ENCODE data around the gene PHLDA2.

Gene PHLDA2

DNA sequence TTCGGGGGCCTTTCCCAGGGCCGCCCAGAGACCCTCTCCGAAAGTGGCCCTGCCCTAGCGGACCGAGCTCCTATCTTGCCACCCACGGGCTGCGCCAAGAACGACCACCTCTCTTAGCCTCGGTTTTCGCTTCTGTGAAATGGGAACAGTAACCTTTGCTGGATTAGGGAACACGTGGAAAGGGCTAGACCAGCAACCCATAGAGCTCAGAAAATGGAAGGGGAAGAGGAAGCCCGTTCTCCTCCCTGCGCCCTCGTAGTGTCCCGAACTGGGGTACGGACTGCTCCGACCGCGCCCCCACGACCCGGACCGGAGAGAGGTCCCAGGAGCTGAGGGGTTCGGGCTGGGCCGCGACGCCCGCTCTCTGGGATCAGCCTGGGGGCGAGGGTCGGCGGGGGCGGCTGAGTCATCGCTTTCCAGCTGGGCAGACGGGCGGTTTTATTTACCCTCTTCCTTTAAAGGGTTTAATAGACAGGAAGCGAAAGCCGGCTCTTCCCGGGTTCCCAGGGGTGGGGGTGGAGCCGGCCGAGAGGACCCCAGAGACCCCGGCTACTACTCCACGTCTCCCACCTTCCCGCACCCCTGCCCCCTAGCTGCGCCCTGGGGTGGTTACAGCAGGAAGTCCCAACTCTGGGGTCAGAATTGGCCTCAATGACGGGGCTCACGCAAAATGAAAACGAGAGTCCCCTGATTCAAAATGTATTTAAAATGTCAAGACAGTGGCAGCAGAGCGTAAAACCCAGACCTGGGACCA lies 907 bp upstream of the PHLDA2 start:
- DNase-seq (ENCODE audit: low read depth): no peak

DNA sequence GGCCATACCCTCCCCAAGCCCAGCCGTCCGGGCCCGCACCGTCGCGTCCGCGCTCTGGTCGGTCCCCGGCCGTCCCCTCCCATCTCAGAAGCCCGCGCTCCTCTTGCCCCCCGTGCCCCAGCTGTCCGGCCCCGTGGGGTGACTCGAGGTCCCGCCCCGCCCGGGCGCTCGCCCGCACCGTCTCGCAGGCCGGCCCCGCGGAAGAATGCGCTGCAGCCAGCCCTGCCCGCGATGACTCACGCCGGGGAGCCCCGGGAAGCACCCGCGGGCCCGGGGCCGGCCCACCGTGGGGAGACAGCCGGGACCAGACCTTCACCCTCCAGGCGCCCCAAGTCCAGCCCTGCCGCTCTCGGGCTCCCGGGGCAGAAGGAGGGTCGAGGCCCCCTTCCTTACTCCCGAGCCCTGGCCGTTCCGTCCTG lies 320 bp upstream of the PHLDA2 start:
- peak; percentile 81 for DNase-seq (ENCODE audit: low read depth)

DNA sequence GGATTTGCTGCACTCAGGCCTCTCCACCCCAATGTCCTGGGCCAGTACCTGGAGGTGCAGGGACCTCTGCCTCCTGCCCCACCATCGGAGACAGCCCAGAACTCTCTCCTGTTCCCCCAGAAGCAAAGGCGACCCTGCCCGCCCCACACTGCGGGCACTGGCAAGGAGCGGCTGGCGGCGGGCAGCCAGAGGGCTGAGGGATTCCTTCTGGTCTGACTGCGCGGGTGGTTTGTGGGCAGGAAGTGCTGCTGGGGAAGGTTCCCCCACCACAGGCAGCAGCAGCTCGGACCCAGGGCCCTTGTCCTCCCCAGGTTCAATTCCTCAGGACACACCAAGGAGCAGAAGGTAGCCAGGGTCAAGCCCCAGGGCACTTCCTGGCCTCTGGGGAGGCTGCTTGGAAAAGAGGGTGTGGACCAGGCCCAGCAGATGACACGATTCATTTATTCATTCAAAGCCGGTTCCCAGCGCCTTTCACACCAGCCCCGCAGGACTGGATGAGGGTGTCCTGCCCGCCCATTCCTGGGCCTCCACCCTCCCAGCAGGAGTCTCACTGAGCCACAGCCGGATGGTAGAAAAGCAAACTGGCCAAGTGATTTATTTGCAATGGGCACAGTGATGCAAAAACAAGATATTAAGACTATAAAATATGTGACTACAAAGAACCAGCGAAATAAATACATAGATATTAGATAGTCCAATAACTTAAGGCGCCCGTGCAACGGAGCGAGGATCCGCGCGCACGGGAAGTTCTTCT lies 1.2 kb downstream of the PHLDA2 start:
- peak; percentile 34 for DNase-seq (ENCODE audit: low read depth)

DNA sequence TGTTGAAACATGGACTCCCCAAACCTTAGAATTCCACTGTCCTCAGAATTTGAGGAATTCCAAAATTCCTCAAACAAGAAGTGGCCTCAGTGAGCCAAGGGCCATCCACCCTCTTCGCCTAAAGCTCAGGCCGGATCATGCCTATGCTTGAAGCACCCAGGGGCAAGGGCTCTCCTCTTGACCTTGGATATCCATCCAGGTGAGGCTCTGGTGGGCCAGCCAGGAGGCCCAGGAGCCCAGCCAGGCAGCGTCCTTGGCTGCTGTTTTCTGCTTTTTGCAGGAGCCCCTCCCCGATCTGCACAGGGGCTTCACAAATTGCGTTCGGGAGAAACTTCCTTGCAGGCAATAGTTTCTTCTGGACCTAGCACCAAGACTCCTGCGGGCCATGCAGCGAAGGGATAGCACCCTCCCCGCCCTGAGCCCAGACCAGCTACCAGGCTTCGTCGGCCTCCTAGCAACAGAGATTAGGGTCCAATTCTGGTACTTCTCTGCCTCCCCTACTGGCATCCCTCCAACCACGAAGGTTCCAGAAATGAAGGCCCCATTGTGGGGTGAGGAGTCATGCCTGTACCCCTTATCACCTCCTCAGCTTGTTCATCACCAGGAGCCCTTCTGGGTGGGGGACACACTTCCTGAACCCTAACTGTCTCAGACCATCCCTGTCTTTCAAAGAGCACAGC lies 2.0 kb downstream of the PHLDA2 start:
- DNase-seq (ENCODE audit: low read depth): no peak

DNA sequence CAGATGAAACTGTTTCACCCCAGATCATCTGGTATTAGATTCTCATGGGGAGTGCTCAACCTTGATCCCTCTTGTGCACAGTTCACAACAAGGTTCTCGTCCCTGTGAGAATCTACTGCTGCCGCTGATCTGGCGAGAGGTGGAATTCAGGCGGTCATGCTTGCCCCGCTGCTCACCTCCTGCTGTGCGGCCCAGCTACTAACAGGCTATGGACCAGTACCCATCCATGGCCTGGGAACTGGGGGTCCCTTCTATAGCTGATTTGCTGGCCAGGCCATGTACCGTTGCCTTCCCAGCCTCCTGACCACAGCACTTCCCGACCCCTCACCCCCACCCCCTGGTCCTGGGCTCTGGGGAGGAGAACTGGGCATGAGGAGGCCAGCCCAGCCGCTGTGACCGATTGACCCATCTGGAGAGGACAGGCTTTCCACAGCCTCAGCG lies 2.6 kb downstream of the PHLDA2 start:
- DNase-seq (ENCODE audit: low read depth): no peak

DNA sequence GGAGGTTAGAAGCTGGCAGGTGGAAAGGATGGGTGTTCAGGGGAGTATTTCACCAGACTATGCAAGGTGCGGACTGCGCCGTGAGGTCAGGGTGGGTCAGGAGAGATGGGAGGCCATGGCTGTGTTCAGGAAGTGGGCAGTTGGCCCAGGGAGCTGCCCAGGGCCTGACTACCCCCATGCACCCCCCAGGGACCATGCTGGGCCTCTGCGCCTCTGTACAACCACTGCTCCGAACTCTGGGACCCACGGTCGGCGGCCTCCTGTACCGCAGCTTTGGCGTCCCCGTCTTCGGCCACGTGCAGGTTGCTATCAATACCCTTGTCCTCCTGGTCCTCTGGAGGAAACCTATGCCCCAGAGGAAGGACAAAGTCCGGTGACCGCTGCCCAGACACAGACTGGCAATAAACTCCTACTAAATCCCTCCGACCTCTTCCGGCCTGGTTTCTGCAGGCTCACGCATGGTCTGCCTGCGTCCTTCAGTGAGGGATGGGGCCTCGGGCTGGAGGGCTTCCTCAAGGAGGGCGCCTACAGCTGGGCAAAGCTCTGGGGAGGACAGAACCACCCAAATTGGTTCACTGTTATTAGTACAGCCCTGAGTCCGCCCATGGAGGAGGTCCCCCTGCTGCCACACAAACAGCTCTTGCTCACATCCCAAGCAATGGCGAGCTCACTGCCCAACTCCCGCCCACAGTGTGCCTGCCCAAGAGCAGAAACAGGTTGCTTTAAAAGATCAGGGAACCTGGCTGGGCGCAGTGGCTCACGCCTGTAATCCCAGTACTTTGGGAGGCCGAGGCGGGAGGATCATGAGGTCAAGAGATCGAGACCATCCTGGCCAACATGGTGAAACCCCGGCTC lies 4.2 kb downstream of the PHLDA2 start:
- DNase-seq (ENCODE audit: low read depth): no peak

DNA sequence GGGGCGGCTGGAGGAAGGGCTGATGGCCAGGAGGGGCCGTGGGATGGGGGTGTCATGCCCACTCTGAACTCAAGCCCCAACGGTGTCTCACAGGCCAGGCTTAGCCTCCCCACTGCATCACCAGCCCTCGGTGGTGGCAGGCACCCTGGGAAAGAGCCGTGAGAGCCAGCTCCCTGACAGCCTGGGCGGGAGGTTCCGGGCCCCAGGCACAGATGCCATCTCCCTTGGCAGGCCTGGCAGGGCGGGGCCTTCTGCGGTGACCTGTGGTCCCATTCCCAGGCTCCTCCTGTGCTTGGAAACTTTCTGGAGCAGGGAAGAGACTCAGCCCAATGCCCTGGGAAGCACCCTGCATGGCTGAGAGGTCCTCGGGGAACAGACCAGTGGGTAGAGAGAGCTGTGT lies 4.8 kb downstream of the PHLDA2 start:
- no peak for DNase-seq (ENCODE audit: low read depth)

DNA sequence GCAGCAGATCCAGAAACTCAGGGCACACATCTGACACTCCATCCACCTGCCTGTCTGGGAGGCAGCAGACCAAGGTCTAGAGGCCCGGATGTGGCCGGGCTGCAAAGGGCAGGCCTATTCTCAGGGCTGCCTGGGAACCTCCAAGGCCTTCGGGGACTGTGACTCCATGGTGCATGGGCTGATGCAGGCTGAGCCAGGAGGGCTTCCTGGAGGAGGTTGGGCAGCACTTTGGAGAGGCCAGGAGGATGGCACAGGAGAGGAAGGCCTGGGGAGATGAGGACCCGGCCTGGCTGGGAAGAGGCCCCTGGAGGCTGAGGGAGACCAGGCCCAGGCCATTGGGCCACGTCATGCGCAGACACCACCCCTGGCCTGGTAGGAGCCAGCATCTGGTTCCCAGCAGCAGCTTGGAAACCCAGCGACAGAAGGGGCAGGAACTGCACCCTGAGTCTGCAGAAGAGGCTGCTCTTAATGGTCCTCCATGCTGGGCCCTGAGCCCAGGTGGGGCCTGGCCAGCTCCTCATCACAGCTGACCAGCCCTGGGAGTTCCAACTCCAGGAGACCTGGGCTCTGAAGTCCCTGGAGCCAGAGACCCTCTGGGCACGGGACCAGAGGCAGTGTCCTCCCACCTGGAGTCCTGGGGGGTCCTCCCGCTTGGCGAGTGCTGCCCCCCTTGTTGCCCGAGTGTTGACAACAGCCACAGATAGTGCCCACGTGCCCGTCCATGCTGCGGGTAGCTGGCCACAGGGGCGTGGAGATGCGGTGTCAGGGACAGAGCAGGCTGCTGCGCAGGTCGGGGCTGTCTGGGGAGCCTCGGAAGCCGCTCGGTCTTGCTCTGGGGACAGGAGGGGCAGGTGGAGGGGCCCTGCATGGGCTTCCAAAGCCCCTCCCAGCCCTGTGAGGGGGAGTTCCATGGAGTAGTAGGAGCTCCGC lies 5.5 kb downstream of the PHLDA2 start:
- DNase-seq (ENCODE audit: low read depth): no peak

DNA sequence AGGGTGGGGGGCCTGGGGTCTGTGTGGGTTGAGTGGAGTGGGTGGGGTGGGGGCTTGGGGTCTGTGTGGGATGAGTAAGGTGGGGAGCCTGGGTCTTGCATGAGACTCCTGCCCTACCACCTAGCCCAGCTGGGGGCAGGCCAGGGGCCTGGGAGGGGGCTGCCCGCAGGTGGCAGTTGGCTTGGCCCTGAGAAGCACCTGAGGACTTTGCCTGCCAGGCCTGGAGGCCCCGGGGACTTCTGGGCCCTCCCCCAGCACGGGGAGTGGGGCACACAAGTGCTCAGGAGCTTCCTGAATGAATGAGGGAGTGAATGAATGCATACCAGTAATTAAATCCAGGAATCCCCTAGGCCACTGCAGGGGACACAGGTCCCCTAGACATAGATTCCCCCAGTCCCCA lies 6.6 kb downstream of the PHLDA2 start:
- DNase-seq (ENCODE audit: low read depth): no peak

DNA sequence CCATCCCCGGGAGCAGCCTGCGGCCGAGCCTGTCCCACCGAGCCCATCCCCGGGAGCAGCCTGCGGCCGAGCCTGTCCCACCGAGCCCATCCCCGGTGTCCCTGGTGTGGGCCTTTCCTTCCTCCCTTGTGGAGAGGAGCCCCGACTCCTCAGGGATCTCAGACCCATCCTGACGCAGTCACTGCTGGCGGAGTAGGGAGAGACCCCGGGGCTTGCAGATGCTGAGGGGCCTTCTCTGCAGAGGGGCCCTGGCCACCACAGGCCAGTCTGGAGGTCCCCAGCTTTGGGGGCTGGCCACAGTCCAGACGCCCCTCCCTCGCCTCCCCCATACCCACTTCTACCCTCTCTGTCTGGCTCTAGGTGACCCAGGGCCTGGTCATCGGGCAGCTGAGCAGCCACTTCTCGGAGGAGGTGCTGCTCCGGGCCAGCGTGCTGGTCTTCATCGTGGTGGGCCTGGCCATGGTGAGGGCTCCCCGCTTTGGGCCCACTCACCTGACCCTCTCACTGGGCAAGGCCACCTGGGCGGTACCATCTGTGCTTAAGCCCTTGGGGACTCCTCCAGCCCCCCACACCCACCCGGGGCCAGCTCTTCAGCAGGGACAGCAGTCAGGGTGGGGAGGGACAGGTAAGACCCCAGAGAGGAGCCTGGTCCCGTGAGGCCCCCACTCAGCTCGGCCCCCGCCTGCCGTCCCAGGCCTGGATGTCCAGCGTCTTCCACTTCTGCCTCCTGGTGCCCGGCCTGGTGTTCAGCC lies 7.3 kb downstream of the PHLDA2 start:
- no peak for DNase-seq (ENCODE audit: low read depth)

DNA sequence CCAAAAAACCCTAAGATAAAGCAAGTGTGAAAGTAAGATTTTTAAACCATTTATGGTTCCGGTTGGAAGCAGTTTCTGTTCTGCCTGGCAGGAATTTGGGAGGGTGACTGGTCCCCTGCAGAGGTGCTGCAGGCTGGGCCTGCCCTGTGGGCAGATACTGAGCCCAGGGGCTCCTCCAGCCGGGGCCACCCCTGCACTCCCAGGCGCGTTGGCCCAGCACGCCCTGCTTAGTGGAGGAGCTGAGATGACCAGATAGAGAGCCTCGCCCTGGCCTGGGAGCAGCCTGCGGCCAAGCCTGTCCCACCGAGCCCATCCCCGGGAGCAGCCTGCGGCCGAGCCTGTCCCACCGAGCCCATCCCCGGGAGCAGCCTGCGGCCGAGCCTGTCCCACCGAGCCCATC lies 8.0 kb downstream of the PHLDA2 start:
- no peak for DNase-seq (ENCODE audit: low read depth)

DNA sequence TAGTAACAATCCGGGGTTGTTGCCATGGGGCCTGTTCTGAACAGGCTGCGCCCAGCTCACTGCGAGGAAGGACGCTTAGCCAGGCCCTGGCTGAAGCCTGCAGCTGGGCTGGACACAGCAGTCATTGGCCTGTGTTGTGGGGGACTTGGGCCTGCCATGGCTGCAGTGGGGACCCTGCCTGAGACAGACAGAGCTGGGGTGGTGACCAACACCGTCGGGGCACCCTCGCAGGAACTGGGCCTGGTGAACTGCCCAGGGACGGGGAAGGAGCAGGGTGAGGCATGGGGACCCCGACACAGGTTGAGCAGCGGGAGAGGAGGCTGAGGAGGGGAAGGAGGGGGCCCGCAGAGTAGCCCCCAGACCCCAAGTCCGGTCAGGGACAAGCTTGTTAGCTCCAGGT lies 8.9 kb downstream of the PHLDA2 start:
- DNase-seq (ENCODE audit: low read depth): no peak

DNA sequence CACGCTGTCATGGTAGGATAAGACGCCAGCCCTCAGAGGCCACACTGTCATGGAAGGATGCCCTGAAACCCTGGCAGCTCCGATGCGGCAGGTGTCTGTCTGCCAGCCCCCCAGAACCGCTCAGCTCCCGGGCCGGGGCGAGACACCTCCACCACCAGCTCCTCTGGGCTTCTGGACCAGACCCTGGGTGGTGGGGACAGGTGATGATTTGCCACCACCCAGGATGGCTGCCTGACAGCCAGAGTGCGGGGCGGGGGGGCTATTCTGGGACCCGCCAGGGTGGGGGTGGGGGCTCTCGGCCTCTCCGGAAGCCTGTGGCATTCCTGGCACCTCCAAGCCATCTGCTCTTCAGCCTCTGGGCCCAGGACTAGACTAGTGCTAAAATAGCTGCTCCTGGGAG lies 9.4 kb downstream of the PHLDA2 start:
- no peak for DNase-seq (ENCODE audit: low read depth)

DNA sequence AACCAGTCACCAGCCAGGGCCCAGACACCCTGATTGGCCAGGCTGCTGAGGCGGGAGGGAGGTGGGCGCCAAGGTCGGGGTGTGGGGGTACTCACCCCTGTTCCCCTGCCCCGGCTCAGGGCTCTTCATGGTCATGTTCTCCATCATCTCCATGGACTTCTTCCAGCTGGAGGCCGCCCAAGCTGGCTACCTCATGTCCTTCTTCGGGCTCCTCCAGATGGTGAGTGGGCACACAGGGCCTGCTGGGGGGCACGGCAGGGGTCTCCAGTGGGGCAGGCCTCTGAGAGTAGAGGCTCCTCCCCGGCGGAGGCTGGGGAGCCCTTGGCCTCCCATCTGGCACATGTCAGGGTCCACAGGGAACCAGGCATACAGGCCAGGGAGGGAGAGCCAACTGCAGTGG lies 10.0 kb downstream of the PHLDA2 start:
- no peak for DNase-seq (ENCODE audit: low read depth)

DNA sequence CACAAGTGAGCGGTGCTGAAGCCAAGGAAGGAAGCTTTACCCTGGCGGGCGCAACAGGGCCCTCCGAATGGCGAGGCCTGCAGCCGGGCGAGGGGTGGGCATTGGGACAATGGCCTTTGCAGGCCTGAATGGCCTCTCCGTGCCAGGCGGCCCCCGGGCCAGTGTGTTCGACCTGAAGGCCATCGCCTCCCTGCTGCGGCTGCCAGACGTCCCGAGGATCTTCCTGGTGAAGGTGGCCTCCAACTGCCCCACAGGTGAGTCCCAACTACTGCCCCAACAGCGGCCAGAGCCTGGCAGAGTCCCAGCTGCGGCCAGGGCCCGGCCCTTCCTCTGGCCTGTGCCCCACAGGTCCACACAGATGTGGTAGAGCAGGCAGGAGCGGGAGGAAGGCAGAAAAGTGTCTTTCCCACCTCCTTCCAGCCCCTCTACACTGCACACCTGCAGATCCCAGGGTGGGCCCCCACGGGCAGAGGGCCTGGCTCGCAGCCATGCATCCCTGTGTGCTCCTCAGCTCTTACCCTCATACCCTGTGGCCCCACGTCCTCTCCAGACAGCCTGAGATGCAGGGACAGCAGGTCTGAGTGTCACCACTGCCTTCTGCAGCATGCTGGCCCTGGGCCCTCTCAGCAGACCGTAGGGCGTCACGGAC lies 11.3 kb downstream of the PHLDA2 start:
- no peak for DNase-seq (ENCODE audit: low read depth)

DNA sequence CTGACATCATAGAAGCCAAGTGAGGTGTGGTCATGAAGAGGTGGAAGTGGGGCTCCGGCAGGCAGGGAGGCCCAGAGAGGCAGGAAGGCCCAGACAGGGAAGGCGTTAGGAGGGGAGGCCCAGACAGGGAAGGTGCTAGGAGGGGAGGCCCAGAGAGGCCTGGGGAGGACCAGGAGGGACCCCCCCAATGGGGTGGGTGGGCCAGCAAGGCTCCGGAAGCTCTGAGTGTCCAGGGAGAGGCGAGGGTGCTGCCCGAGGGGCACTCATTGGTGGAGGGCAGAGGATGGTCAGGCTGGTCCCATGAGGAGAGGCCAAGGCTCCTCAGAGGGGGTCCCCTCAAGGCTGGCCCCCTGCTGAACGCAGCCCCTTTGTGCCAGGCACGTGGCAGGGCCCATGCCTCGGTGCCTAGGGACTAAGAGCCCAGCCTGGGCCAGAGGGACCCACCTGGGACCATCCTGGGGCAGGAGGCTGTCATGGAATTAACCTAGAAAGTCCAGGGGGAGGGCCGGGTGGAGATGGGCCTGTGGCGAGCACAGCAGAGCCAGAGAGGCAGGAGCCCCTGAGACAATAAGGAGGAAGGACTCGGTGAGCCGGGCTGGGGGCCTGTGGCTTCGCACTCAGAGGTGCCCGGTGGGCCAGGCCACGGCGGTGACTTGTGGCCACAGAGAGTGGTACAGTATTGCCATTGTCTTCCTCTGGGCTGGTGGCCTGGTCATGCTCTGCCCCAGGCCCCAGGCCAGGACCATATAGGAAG lies 12.2 kb downstream of the PHLDA2 start:
- DNase-seq (ENCODE audit: low read depth): no peak

DNA sequence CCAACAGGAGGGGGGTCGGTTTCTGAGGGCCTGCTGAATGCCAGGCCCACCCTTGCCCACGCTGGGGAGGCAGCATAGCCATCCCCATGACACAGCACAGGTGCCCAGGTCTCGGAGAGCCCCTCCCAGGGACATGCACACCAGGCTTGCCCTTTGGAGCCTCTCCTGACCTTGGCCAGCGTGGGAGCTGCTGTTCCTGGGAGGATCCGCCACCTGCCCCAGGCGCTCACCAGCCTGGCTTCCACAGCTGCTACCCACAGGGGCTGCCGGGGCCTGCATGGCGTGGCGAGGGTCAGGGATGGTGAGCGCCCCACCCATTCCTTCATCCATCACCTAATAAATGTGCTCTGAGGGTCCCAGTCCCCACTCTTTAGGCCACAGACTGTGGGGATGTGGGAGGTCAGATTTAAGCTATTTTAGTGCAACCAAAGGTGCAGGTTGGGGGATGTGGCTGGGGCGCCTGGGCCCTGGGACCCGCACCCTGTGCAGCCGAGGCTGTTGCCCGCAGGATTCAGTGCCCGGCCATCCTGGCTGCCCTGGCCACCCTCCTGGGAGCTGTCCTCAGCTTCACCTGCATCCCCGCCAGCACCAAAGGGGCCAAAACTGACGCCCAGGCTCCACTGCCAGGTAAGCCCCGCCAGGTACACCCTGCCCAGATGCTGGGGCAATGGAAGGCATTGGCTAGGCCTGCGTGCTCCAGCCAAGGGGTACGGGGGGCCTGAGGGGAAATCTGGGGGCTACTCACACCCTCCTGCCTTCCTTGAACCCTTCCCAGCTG lies 12.9 kb downstream of the PHLDA2 start:
- DNase-seq (ENCODE audit: low read depth): no peak

DNA sequence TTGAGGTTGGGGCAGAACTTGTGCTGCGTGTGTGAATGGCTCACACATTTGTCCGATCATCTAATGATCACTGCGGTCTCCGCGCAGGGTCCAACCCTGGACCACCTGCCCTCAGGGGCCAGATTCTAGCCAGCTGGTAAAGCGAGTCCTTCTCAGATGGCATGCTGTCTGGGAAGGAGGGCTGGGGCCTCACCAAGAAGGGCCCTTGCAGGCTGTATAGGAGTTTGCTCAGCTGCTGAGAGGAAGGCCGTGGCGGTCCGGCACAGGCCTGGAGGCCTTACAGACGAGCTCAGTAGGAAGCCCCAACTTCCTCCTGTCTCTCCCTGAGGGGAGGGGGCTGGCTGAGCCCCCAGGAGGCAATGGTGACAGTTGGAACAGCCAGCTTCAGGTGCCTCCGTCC lies 13.7 kb downstream of the PHLDA2 start:
- DNase-seq (ENCODE audit: low read depth): no peak

Measured in fibroblast of gingiva (primary cell).